ENCODE measurements around the gene SLC6A13. TPM values are rescaled to one million over a fixed set of nuclear protein-coding genes. Genes with fewer than 3 reads are reported as not detected.

The SLC6A13 gene
- total and polyA plus RNA-seq, 2 of the 13 experiments (the other 11 are each of a cell fraction or from before 2014, with no cell fraction given) = 0.05 to 0.15 TPM

GRCh38 chr12:275812-276211 lies 13.2 kb upstream of the SLC6A13 start:
- Histone ChIP-seq H3K9me3 (ENCODE audit: low read length) (no peaks in the 10 kb centered on the region), H3K9ac (ENCODE audit: insufficient read depth, low read depth, low read length) (no peak overlapping the region), H3K36me3 (replicated peaks in 1 of 2; ENCODE audit: control insufficient read depth in 1 of 2, insufficient read depth in 2 of 2, low read length in 2 of 2) (no peaks in the 10 kb centered on the region), H3K4me1 (ENCODE audit: insufficient read depth, low read length) (peaks cover 18% of the 10 kb centered on the region), H4K20me1 (ENCODE audit: insufficient read depth, low read length) (no peaks in the 10 kb centered on the region), H3K27ac (ENCODE audit: extremely low read length, insufficient read depth, low read length) (no peak overlapping the region), H3K4me3 (replicated peaks in 1 of 3; ENCODE audit: insufficient read depth in 1 of 3, low read depth in 2 of 3, low read length in 3 of 3) (no peak overlapping the region), H3K79me2 (ENCODE audit: insufficient read depth, low read length) (no peaks in the 10 kb centered on the region), H3K27me3 (ENCODE audit: control insufficient read depth in 1 of 2, insufficient read depth in 2 of 2, low read length in 2 of 2) (no peaks in the 10 kb centered on the region), H2AFZ (ENCODE audit: low read length) (no peak overlapping the region), H3K4me2 (ENCODE audit: low read depth, low read length) (no peak overlapping the region)
- in situ Hi-C loops (cut with HindIII; ENCODE audit: extremely low pct_ligation_motif_present, low pct_unique_long_range_greater_than_20kb) (no loop called here), intact Hi-C loops (cut with micrococcal nuclease; ENCODE audit: unreplicated experiment) (no loop called here)
- BruUV-seq (replicated peaks) = no TSS peak
- ChIA-PET CTCF (ENCODE audit: low intra/inter-chr PET ratio, low total read pairs) (no interaction called here), POLR2A (no interaction called here)
- TF ChIP-seq ARNT2 (CRISPR knock-in tag; IDR thresholded peaks at IDR 0.05; ENCODE audit: low read depth) (no peak), TGIF2 (CRISPR knock-in tag; IDR thresholded peaks at IDR 0.05) (no peak), PCBP2 (optimal IDR thresholded peaks at IDR 0.05; ENCODE audit: low read depth, low read length, poor library complexity, severe bottlenecking) (no peak), ZNF280B (CRISPR knock-in tag; IDR thresholded peaks at IDR 0.05; ENCODE audit: borderline replicate concordance) (no peak), MED8 (CRISPR knock-in tag; IDR thresholded peaks at IDR 0.05; ENCODE audit: insufficient replicate concordance) (no peak), ZIK1 (CRISPR knock-in tag; IDR thresholded peaks at IDR 0.05; ENCODE audit: borderline replicate concordance, low read depth) (no peak), ZFY (CRISPR knock-in tag; IDR thresholded peaks at IDR 0.05) (no peak)
- TF ChIP-seq, protein P1, sequence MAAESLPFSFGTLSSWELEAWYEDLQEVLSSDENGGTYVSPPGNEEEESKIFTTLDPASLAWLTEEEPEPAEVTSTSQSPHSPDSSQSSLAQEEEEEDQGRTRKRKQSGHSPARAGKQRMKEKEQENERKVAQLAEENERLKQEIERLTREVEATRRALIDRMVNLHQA (CRISPR knock-in tag; IDR thresholded peaks at IDR 0.05) = no peak
- FAIRE-seq (no peak), ATAC-seq (no peak), DNase-seq (ENCODE audit: low spot score) (no peak)
- WGBS (ENCODE audit: low lambda C conversion rate) = 79% methylated on average over 6 of the region's 6 CpGs
